Endothelial cell of umbilical vein (primary cell): Measurements from ENCODE around the gene GSN.

Experiments used
- GATA2 ChIP-seq: IDR thresholded peaks from 2 replicates; pipeline ENCODE4 v1.7.0; 2011; ENCODE audit warnings: low read depth, mild to moderate bottlenecking, moderate library complexity, mixed read lengths, low read length; ENCODE audit not compliant: insufficient read length, insufficient read depth
- MAX ChIP-seq: IDR thresholded peaks from 2 replicates; pipeline ENCODE4 v1.6.1; 2011; ENCODE audit not compliant: insufficient read depth, insufficient read length
- POLR2A ChIP-seq: IDR thresholded peaks from 2 replicates; pipeline ENCODE4 v1.6.1; 2012; ENCODE audit warnings: low read depth, mild to moderate bottlenecking, control low read depth, low read length
- POLR2AphosphoS5 ChIP-seq: IDR thresholded peaks from 2 replicates; pipeline ENCODE4 v1.6.1; 2012; ENCODE audit warnings: low read depth, mild to moderate bottlenecking, control low read depth, low read length, moderate library complexity; ENCODE audit not compliant: insufficient read depth
- TF ChIP-seq, protein P1 (sequence below), 2 donors: IDR thresholded peaks; 1 replicate in 1 of 2; 2 replicates in 1 of 2; pipeline ENCODE4 v1.5.1; 2011; ENCODE audit warnings: low read length in 2 of 2, mild to moderate bottlenecking in 2 of 2, moderate library complexity in 2 of 2, control low read depth in 1 of 2, inconsistent platforms in 1 of 2, low read depth in 1 of 2; ENCODE audit not compliant: insufficient read depth in 1 of 2; ENCODE audit errors: extremely low read depth in 1 of 2

DNA sequence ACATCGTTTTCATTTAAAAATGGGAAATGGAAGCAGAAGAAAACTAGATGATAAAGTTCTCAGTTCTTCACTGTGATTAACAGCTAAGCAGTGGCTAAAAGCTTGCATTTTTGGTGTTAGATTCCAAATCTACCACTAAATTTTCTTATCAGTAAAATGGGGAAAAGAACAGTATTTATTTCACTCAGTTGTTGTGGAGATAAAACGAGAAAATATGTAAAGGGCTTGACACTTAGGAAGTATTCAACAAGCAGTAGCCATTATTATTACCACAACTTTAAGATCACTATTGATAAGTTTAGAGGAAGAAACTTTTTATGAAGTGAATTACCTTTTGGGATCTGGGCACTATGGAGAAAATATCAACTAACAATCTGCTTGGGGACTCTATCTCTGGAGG, 97.6 kb downstream of the GSN start:
- no peak for TF ChIP-seq POLR2A
- TF ChIP-seq, protein P1, sequence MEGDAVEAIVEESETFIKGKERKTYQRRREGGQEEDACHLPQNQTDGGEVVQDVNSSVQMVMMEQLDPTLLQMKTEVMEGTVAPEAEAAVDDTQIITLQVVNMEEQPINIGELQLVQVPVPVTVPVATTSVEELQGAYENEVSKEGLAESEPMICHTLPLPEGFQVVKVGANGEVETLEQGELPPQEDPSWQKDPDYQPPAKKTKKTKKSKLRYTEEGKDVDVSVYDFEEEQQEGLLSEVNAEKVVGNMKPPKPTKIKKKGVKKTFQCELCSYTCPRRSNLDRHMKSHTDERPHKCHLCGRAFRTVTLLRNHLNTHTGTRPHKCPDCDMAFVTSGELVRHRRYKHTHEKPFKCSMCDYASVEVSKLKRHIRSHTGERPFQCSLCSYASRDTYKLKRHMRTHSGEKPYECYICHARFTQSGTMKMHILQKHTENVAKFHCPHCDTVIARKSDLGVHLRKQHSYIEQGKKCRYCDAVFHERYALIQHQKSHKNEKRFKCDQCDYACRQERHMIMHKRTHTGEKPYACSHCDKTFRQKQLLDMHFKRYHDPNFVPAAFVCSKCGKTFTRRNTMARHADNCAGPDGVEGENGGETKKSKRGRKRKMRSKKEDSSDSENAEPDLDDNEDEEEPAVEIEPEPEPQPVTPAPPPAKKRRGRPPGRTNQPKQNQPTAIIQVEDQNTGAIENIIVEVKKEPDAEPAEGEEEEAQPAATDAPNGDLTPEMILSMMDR (IDR thresholded peaks at IDR 0.05; ENCODE audit: extremely low read depth in 1 of 2, insufficient read depth in 1 of 2, low read depth in 1 of 2, low read length in 2 of 2), result no peak
- peak; percentile 27 for TF ChIP-seq GATA2
- TF ChIP-seq MAX, result no peak
- TF ChIP-seq POLR2AphosphoS5, result no peak
